Stimulated activated CD4-positive, alpha-beta T cell treated with anti-CD3 and anti-CD28 coated beads, Interleukin-15, amount 100 ng/mL, for 24 hours (primary cell): Measurements from ENCODE around the gene PDE4D.
"Not testable (repeated sequence)": the region's sequence is repeated elsewhere in the genome, so short reads cannot be mapped to it uniquely, and the experiment has no call there.

Experiments used
- DNase-seq: peaks from one replicate; pipeline ENCODE4 v3.0.0-alpha.2; 2020

Gene PDE4D

DNA sequence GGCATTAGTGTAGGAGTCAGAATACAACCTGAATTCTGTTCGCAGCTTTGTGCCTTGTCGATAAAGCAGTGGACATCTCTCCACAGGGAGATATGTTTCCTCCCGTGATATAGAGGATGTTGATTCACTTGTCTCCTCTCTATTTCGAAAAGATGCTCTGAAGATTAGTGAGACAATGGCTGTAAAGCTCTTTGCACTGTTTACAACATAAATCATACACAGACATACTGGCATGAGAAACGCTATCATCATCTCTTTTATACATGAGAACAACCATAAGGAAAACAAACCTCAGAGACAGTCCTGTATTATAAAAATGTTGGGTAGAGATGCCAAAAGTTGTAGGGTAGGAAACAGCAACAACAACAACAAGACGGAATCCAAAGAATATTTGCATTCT, 803.2 kb downstream of the PDE4D start:
- DNase-seq = no peak

DNA sequence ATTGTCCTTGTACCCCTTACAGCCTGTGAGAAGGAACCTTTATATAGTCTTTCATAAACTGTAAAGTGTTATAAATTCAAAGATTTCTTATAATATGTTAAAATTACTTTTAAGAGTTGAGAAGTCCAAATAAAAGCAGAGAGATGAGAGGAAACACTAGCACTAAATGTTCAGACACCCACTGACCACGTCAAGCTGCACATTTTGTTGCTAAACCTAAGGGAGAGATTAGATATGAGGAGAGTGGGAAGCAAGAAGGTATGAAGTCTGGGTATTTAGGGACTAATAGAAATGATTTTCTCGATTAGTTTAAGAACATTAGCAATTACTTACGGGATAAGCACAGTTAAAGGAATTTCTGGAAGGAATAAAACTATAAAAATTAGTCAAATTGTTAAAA, 803.8 kb downstream of the PDE4D start:
- no peak for DNase-seq

DNA sequence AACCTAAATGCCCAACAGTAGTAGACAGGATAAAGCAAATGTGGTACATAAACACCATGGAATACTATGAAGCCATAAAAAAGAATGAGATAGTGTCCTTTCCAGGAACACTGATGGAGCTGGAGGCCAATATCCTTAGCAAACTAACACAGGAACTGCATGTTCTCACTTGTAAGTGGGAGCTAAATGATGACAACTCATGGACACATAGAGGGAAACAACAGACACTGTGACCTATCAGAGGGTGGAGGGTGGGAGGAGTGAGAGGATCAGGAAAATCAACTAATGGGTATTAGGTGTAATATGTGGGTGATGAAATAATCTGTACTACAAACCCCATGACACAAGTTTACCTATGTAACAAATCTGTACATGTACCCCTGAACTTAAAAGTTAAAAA, 805.0 kb downstream of the PDE4D start:
- no peak for DNase-seq

DNA sequence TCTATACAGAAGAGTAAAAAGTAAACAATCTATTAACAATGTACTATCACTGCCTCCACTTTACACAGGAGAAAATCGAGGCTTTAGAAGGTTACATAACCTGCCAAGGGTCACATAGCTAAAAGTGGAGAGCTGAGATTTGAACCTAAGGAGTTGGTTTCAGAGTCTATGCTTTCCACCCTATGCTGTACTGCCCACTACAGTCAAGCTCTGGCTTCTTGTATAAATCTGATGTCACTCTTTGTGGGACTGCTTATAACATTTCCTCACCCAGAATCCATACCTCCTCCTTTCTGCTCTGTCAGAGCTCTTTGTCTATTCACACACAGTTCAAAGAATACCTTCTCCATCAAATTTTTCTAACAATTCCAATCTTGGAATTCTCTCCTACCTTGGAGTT, 807.5 kb downstream of the PDE4D start:
- DNase-seq = no peak

DNA sequence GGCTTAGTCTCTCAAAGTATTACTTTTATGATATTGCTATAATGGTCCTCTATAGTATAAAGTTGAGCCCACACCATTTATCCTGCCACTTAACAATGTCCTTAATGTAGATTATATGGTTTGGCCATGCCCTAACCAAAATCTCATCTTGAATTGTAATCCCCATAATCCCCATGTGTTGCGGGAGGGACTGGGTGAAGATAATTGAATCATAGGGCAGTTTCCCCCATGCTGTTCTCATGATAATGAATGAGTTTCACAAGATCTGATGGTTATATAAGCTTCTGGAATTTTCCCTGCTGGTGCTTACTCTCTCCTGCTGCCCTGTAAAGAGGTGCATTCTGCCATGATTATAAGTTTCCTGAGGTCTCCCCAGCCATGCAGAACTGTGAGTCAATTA, 811.8 kb downstream of the PDE4D start:
- no peak for DNase-seq

DNA sequence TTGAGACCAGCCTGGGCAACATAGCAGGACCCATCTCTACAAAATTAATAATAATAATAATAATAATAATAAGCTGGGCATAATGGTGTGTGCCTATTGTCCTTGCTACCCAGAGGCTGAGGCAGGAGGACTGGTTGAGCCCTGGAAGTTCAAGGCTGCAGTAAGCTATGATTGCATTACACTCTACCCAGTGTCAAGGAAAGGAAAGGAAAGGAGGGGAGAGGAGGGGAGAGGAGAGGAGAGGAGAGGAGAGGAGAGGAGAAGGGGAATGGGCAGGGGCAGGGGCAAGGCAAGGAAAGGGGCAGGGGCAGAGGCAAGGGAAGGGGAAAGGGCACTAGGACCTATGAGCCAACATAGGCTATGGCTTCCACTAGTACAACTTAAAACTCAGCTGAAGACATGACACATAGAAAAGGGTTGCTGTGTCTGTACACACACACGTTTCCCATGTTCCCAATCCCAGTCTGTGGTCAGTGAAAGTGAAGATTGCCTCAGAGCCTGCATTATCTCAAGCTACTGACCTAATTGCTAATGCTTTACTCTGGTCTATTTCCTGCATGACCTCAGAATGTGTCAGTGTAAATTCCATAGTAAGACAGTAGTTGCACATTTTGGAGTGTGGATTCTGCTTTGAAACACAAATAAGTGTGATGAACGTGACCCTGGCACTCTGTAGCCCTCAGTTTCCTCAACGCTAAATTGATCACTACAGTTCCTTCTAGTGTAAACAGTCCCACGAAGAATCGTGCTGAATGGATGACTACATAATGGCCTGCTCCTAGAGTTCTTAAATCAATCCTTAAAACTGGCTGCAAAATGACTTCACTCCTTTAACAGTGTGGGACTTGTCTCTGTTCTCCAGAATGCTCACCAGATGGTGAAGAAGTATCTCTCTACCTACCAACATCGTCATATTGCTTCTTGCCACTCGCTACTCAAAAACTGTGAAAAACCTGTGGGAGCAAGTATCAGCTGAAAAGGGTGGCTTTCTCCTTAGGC, 813.6 kb downstream of the PDE4D start:
- no peak for DNase-seq

DNA sequence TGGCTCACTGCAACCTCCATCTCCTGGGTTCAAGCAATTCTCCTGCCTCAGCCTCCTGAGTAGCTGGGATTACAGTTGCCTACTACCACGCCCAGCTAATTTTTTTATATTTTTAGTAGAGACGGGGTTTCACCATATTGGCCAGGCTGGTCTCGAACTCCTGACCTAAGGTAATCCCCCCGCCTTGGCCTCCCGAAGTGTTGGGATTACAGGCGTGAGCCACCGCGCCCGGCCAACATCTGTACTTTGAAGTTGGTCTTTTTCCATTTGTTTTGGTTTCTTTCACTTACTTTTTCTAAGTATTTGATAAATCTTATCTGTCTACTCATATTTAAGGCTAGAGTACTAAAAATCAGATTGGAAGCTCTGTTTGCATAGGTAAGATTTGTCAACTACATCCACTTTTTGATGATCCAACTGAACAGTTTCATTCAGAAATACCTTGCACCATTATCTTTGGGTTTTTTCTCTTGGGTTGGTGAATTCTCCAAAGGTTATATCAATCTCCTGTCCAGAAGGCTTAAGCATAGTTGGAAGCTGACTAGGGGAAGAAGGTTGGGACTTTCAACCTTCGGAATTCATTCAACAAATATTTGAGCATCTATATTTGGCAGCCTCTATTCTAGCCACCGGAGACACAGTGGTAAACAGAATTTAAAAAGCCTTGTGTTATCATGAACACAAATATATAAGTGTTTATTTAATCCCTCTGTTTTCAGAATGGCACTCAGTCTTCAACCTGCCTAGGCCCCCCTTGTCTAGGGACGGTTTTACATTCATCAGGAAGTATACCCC, 821.6 kb downstream of the PDE4D start:
- DNase-seq = no peak

DNA sequence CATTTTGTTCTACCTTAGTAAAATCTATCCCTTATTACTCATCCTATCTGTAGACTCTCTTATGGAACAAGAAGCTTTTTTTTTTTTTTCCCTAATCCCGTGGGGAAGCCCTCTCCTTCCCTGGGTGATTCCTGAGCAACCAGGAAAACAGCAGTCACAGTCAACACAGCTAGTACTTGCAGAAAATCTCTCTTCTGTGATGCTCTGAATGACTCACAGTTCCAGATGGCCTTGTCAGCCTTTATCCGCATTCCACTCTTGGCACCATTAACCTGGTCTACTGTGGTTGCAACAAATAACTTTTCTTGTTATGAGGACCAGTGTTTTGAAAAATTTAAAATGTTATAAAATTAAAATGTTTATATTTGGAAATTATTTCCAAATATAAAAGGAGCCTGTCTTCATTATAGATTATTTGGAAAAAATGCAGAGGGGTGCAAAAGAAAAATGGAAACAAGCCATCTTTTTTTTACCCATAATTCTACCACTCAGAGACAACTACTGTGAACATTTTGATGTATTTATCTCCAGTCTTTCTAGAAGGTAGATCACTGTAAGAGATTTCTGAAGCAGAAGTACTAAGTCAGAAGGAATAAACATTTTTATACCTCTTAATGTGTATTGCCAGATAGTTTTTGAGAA, 824.0 kb downstream of the PDE4D start:
- no peak for DNase-seq

DNA sequence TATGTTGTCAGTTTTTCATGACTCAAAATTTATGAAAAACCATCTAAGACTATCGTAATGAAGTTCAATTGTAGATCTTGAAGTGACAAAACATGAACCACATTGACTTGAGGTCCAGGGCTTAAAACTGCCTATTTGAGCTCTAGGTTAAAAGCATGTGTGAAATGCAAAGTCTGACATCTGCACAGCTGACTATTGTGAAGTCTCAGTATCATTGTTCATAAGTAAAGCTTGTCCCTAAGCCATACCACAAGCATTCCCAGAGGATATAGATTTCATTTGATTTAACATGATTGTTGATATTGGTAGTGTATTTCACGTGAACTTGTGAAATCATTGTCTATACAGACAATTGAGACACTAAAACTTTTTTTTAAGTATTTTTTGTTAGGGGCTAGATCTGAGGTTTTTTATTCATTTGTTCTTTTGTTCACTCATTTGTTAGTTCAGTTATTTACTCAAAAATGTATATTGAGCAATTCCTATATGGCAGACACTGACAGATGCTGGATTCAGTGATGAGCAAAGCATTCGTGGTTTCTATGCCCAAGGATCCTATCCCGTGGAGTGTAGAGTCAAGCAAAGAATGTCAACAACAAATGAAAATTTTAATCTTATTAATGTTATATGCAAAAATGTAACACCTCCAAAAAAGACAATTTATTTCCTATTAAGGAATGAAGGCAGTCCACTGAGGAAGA, 825.4 kb downstream of the PDE4D start:
- DNase-seq = no peak

DNA sequence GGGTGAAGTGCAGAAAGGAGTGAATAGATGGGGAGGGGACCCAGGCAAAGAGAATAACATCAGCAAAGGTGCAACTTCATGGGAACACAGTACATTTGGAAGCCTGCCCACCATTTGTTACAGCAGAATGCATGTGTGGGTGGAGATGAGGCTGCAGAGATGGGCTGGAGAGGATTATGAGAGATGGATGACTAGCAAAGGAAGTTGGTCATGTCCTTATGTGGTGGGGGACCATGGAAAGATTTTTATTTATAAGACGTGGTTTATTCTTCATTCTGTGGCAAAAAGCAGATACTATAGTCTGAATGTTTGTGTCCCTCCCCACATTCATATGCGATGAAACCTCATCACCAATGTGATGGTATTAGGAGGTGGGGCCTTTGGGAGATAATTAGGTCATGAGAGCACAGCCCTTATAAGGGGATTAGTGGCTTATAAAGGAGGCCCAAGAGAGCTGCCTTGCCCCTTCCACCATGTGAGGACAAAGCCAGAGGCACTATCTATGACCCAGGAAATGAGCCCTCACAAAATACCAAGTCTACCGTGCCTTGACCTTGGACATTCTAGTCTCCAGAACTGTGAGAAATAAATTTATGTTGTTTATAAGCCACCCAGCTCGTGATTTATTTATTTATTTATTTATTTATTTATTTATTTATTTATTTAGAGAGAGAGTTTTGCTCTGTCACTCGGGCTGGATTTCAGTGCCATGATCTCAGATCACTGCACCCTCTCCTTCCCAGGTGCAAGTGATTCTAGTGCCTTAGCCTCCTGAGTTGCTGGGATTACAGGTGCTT, 827.0 kb downstream of the PDE4D start:
- DNase-seq = no peak

DNA sequence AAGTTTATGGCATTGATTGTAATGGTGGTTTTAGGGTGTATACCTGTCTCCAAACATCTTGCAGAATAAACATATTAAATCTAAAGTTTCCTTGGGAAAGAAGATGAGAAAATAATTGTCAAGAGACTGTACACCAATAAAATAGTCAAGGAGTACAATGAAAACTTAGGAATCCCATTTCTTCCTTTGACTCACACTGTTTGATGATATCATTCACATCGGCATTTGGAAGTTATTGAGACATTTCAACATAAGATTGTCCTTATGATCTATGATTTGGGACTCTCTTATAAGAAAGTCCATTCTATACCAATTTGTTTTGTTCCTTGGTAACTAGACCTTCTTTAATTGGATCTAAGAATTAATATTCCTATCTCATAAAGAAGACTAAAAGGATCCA, 828.0 kb downstream of the PDE4D start:
- no peak for DNase-seq

DNA sequence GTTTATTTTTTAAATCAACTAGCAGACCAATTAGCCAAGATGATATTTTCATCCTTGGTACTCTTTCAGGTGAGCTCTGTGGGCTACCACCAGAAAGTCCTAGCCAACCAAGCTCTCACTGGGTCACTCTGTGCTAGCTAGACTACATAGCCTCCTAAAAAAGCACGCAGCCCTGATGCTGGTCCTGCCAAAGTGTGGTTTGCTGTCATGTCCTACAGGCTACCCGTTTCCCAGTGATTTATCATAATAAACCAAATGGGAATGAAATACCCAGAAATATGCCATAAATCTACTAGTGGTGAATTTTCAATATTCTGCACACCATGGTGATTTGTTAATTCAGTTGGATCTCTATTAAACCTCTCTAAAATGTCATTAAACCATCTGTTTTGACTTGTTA, 829.2 kb downstream of the PDE4D start:
- no peak for DNase-seq

DNA sequence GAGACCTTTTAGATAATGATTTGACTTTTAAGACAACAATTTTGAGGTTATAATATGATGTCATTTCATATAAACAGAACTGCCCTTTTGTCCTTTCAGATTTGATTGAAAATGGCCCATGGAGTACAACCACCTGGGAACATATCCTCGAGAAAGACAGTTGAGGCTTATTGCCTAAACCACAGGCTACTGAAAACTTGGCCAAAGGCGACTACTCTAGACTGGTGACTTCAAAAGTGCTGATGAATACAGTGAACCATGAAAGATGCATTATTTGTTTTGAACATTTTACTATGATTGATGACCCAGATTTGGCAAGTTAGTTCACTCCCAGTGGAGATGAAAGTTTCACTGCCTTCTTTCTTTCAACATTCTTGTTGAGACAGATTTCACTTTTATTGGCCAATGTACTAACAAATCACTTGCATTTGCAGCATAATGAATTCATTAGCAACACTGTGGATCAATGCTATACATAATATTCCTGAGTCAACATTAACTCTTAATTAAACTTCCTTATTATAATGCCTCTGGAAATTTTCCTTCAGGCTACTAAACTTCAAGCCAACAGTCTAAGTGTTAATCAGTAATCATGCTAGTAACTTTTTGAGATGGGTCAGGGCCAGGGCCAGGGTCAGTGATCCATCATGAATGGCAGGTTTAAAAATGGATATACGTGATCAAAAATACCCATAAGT, 830.4 kb downstream of the PDE4D start:
- no peak for DNase-seq

DNA sequence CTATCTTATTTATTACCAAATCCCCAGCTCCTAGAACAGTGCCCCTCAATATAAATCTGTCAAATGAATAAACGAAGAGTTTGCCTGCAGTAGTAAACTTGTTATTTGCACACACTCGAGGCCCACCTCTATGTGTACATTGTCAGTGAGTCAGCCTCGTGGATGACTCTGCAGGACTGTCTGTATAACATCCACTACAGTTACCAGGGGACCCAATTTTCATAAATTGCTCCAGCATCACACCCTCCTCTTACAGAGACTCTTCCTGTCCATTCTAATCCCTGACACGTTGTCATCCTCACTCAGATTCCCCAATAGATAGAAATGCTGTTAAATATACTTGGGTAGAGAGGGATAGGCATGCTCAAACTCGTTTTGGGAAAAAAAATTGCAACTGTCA, 832.1 kb downstream of the PDE4D start:
- DNase-seq = no peak

DNA sequence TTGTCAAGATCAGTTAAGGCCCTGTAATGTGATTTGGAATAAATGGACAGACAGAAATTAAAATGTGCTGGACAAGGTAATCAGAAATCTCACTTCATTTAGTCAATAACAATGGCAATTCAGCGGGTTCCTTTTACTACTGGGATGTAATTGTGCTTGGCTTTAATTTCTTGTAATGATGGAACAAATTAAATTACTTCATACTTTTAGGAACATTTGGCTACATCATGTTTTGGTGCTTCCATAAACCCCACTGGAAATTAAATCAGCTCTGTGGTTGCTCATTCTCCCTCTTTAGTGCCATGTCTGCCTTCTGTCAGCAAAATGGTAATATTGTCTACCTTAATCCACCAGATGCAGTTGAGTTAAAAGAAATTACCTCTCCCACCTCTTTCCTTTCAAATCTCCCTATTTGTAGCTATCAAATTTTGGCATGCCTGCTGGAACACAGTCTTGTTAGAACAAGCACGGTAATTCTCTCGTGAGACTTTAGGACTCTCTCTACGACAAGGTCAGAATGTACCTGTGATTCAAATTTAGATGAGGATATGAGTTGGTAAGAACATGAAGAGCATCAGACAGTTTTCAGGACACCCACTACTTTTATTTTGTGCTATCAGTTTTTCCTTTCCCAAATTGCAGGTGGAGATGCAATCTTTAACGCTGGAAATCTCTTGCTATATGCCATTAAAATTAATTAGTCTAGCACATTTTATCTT, 834.4 kb downstream of the PDE4D start:
- no peak for DNase-seq

DNA sequence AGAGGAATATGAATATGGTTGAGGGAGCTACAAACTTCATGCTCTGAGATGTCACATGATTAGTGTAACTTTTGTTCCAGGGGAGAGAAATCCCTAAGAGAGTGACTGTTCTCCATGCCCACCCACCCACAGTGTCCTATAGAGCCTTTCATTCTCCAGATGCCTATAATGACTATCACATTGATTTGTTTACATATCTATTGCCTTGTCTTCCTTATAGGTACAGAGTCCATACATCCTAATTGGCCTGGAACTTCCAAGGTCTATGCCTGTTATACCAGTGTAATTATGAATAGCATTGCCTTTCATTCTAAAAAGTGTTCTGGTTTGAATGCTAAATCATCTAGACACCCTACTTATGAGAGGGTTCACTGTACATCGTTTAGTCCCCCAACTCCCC, 835.3 kb downstream of the PDE4D start:
- no peak for DNase-seq

DNA sequence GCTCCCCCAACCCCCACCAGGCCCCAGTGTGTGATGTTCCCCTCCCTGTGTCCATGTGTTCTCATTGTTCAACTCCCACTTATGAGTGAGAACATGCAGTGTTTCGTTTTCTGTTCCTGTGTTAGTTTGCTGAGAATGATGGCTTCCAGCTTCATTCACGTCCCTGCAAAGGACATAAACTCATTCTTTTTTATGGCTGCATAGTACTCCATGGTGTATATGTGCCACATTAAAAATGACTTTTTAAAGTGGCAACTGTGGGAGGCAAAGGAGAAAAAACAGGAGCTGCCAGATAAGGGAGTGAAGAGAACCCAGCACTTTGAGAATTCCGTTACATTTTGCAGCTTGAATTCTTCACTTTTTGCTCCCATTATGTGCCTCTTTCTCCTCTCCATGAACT, 836.9 kb downstream of the PDE4D start:
- not testable (repeated sequence) for DNase-seq

DNA sequence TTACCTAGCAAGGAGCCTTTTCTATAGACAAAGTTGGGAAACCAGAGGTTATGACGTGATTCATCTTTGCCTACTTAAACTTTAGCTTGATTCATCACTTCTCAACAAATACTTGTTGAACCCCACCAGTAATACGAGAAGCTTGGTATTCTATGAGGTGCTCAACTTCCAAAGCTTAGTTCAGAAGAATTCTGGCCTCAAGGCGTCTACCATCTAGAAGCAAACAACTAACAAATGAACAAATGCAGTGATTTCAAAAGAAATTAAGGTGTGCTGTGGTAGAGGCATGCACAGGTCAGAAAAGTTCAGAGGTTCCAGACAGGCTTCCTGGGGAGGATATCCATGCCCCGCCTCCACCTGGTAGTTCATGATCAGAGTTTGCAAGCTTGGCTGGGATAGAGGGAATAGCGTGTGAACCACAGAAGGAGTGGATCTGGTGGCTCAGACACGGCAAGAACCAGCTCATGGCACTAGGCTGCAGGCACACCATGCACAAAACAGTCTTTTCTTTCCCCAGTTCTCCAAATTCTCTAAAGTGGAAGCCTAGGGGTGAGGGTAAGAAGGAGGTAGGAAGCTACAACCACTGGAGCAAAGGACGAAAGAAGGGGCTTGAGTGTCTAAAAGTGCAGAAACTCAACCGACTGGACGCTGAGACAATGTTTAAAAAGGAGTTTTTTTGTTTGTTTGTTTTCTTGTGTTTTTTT, 837.6 kb downstream of the PDE4D start:
- no peak for DNase-seq

DNA sequence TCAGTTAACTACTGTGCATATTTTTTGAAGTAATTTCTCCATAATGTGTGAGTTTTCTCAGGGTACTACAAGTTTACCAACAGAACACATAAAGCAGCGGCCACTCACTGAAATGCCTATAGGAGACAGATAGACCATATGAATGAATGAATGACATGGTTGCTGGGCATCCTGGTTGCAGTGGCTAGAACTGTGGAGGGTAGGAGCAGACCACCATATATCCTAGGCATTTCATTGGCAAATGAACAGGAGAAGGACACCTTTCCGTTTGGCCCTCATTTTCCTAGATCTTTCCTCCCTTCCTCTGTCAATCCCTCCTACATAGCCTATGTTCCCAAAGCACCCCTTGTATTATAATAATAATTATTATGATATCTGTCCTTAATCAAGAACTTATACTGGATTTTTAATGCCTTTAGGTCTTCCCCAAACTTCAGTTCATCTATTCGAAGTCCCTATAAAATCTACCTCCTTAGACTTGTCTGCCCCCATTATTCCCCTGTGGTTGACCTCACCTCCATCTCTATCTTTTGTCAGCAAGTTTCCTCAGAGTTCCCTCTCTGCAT, 838.5 kb downstream of the PDE4D start:
- DNase-seq = no peak

DNA sequence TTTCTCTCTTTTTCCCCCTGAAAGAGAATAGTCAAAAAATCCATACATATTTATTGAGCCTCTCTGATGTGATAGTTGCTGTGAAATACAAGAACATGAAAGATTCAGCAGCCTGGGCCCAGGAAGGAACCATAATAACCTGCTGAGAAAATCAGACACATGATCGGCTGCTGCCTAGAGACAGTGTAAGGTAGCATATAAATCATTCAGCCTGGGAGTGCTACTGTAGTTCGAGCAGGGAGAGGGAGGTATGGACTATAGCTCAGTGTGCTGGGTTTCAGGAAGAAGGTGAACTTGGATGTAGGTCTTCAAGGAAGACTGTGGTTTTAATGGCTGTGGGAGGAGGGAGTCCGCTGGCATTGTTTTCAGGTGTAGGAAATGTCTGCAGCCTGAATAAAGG, 841.6 kb downstream of the PDE4D start:
- DNase-seq = no peak
